ENCODE measurements around the gene SNX10. TPM values are rescaled to one million over a fixed set of nuclear protein-coding genes. Genes with fewer than 3 reads are reported as not detected.

SNX10 gene
- total RNA-seq, 1 experiment from 2014 or later = 9.4 TPM

GRCh38 chr7:26284477-26284876, 7.2 kb upstream of the SNX10 start:
- Histone ChIP-seq H3T11ph (ENCODE audit: low read length) (no peak overlapping the region), H3K4me2 (ENCODE audit: insufficient read depth, insufficient read length, low read length) (no peak overlapping the region), H3K9me3 (ENCODE audit: control insufficient read depth, low read depth, low read length) (no peaks in the 10 kb centered on the region), H3K23me2 (ENCODE audit: insufficient read length, low read depth, low read length, poor library complexity, severe bottlenecking) (no peaks in the 10 kb centered on the region), H3K23ac (ENCODE audit: insufficient read length, low read depth, low read length) (no peak overlapping the region), H3K4me1 (ENCODE audit: insufficient read depth, low read length) (no peaks in the 10 kb centered on the region), H3K18ac (ENCODE audit: insufficient read length, low read depth, low read length) (no peak overlapping the region), H3K14ac (ENCODE audit: insufficient read depth, low read length) (no peak overlapping the region), H3K79me2 (ENCODE audit: insufficient read depth, low read length) (no peaks in the 10 kb centered on the region), H2BK5ac (ENCODE audit: insufficient read length, low read length) (no peak overlapping the region), H4K91ac (ENCODE audit: insufficient read length, low read depth, low read length) (no peak overlapping the region), H4K20me1 (ENCODE audit: control insufficient read depth, insufficient read depth, insufficient read length) (no peaks in the 10 kb centered on the region), H2BK12ac (ENCODE audit: insufficient read length, low read depth, low read length) (no peak overlapping the region), H2BK15ac (ENCODE audit: low read depth, low read length) (no peak overlapping the region), H2BK20ac (ENCODE audit: low read depth, low read length, poor library complexity, severe bottlenecking) (no peak overlapping the region), H3K4ac (ENCODE audit: low read depth, low read length) (no peak overlapping the region), H4K5ac (ENCODE audit: insufficient read length, low read depth, low read length) (no peak overlapping the region), H3K27ac (ENCODE audit: insufficient read length, low read depth, low read length) (no peak overlapping the region), H3K9ac (ENCODE audit: extremely low read depth, insufficient read length, low read length) (no peak overlapping the region), H4K8ac (replicated peaks; ENCODE audit: insufficient read length, low read depth, low read length) (no peak overlapping the region), H3K79me1 (ENCODE audit: insufficient read depth, low read depth, low read length, poor library complexity, severe bottlenecking) (no peaks in the 10 kb centered on the region), H2BK120ac (ENCODE audit: low read depth, low read length, poor library complexity, severe bottlenecking) (no peak overlapping the region), H2AFZ (ENCODE audit: low read length) (no peak overlapping the region), H2AK5ac (ENCODE audit: insufficient read length, low read length) (no peak overlapping the region), H3K27me3 (ENCODE audit: insufficient read depth, low read length) (no peaks in the 10 kb centered on the region), H3K56ac (ENCODE audit: insufficient read length, low read depth, low read length) (no peak overlapping the region)
- TF ChIP-seq CTCF (conservative IDR thresholded peaks at IDR 0.05) = no peak
- no peaks in the 10 kb centered on the region; a peak in 1 of 5 replicates for H3K9me3 Mint-ChIP-seq
- H3K27me3 Mint-ChIP-seq (ENCODE audit: low read depth) = no peaks in the 10 kb centered on the region; the same call in 1 of the 2 replicates
- no peaks in the 10 kb centered on the region for H3K4me1 Mint-ChIP-seq
- H3K36me3 Mint-ChIP-seq (ENCODE audit: insufficient read depth in 1 of 3, low read depth in 3 of 3) = no peaks in the 10 kb centered on the region
- no CpG with 5 or more reads among the region's 3 CpGs for WGBS (ENCODE audit: extremely low coverage, insufficient read length, low lambda C conversion rate)
- no peak overlapping the region for H3K4me3 Mint-ChIP-seq
- no peak overlapping the region for H3K27ac Mint-ChIP-seq
- no peak for DNase-seq

All from H9 (cell line).